Type B pancreatic cell (in vitro differentiated cells): Measurements from ENCODE around the gene STEEP1. TPM values are rescaled to one million over a fixed set of nuclear protein-coding genes. Genes with fewer than 3 reads are reported as not detected.
A peak's percentile ranks its signal among the peaks of the same experiment; 100 is the strongest.

Source experiments
- DNase-seq: peaks from one replicate; pipeline ENCODE4 v3.0.0; 2021; ENCODE audit warnings: mixed read lengths; ENCODE audit not compliant: unreplicated experiment; ENCODE audit errors: extremely low spot score
- H3K27ac Mint-ChIP-seq: 2 replicates; pipeline ENCODE4 v1.8.0; 2021; ENCODE audit warnings: mild to moderate bottlenecking, mixed read lengths
- H3K27me3 Mint-ChIP-seq: 2 replicates; pipeline ENCODE4 v1.8.0; 2021; ENCODE audit warnings: mixed read lengths
- H3K36me3 Mint-ChIP-seq: 2 replicates; pipeline ENCODE4 v1.8.0; 2021; ENCODE audit warnings: mixed read lengths
- H3K4me1 Mint-ChIP-seq: one replicate; pipeline ENCODE4 v1.8.0; 2021; ENCODE audit warnings: mixed read lengths; ENCODE audit not compliant: unreplicated experiment
- H3K4me3 Mint-ChIP-seq: 2 replicates; pipeline ENCODE4 v1.8.0; 2021; ENCODE audit warnings: mild to moderate bottlenecking, mixed read lengths
- H3K9me3 Mint-ChIP-seq: 2 replicates; pipeline ENCODE4 v1.8.0; 2021; ENCODE audit warnings: mixed read lengths
- total RNA-seq: library from RNA; stranded (reverse); gene quantifications from 2 replicates; pipeline ENCODE4 v1.2.1, GENCODE V29; 2021; ENCODE audit warnings: low replicate concordance
- TF ChIP-seq, protein P1 (sequence below): fragments of 200-600 bp; sonication (generic); conservative IDR thresholded peaks from 2 replicates; pipeline ENCODE4 v1.5.0; 2021; ENCODE audit warnings: antibody characterized with exemption, mild to moderate bottlenecking

The STEEP1 gene
- total RNA-seq, 1 donor from 2014 or later = 23.0 TPM

DNA sequence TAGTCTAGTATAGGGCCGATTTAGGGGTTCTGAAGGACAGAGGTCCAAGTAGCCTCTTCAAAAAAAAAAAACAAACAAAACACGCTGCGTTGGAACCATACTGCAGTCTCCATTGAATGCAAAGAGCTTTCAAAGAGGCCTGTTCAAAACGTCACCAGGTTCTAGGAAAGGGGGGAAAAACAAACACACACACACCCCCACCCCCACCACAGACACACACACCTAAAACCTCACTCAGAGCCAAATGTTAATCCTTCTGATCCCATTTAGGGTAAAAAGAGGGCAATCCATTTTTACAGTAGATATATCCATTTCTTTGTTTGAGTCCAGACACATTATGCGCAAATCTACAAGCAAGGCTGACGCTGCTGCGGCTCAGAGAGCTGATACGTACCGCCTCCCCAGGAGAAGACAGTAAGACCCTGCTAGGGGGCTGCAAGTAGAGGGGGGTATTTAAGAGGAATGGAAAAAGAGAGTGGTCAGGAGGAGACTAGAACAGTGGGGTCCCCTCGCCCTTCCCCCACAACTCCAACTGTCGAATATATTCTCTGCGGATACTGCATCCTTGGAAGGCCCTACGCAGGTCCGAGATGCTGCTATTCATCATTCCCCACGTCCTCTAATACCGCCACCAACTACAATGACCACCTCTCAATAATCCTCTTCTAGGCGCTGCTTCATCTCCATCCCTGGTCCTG, 39.7 kb upstream of the STEEP1 start:
- Mint-ChIP-seq H3K36me3 (peaks cover 4% of the 10 kb centered on the region), H3K9me3 (peaks cover 4% of the 10 kb centered on the region), H3K4me3 (peak overlapping the region; percentile 93), H3K4me1 (peaks cover 8% of the 10 kb centered on the region), H3K27ac (peak overlapping the region; percentile 40), H3K27me3 (no peaks in the 10 kb centered on the region)
- no peak for DNase-seq
- TF ChIP-seq, protein P1, sequence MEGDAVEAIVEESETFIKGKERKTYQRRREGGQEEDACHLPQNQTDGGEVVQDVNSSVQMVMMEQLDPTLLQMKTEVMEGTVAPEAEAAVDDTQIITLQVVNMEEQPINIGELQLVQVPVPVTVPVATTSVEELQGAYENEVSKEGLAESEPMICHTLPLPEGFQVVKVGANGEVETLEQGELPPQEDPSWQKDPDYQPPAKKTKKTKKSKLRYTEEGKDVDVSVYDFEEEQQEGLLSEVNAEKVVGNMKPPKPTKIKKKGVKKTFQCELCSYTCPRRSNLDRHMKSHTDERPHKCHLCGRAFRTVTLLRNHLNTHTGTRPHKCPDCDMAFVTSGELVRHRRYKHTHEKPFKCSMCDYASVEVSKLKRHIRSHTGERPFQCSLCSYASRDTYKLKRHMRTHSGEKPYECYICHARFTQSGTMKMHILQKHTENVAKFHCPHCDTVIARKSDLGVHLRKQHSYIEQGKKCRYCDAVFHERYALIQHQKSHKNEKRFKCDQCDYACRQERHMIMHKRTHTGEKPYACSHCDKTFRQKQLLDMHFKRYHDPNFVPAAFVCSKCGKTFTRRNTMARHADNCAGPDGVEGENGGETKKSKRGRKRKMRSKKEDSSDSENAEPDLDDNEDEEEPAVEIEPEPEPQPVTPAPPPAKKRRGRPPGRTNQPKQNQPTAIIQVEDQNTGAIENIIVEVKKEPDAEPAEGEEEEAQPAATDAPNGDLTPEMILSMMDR = no peak

DNA sequence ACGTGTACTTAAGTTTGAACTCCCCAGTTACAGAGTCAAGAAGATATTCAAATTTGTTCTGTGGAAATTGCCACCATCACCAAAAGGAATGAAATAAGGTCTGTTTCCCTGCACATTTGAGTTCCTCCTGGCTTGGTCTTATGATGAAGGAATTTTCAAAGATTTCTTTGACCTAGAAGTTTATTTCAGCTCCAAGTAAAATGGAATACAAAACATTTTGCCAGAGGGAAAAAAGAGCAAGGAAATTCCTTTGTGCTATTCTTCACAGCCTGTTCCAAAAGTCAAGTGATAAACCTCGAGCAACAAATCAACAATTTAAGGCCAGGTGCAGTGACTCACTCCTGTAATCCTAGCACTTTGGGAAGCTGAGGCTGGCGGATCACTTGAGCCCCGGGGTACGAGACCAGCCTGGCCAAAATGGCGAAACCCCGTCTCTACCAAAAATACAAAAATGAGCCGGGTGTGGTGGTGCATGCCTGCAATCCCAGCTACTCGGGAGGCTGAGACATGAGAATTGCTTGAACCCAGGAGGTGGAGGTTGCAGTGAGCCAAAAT, 37.6 kb upstream of the STEEP1 start:
- Mint-ChIP-seq H3K27me3 (no peaks in the 10 kb centered on the region), H3K4me1 (peaks cover 8% of the 10 kb centered on the region), H3K36me3 (peaks cover 4% of the 10 kb centered on the region), H3K27ac (no peak overlapping the region), H3K4me3 (no peak overlapping the region), H3K9me3 (peaks cover 4% of the 10 kb centered on the region)
- TF ChIP-seq, protein P1 = no peak
- DNase-seq = no peak

DNA sequence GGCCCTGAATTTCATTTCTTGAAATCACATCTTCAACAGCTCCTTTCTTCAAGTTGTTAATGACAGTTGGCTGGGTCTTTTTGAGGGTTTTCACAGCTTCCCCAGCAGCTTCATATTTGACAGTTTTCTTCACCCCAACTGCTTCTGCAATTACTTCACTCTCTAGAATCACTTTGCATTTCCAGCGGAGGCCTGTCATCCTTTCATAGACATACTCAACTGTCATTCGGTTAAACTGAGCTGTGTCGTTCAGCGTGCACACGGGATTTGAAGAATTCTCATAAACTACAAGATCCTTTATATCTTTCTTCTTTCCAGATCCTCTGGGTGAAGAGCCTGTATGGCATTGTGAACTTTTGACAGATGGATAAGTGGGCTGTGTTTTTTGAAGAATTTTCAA, 24.6 kb upstream of the STEEP1 start:
- H3K4me1 Mint-ChIP-seq = no peaks in the 10 kb centered on the region
- H3K9me3 Mint-ChIP-seq = no peaks in the 10 kb centered on the region
- TF ChIP-seq, protein P1 = no peak
- no peak overlapping the region for H3K4me3 Mint-ChIP-seq
- no peaks in the 10 kb centered on the region for H3K27me3 Mint-ChIP-seq
- no peak for DNase-seq
- no peak overlapping the region for H3K27ac Mint-ChIP-seq
- H3K36me3 Mint-ChIP-seq = no peaks in the 10 kb centered on the region

DNA sequence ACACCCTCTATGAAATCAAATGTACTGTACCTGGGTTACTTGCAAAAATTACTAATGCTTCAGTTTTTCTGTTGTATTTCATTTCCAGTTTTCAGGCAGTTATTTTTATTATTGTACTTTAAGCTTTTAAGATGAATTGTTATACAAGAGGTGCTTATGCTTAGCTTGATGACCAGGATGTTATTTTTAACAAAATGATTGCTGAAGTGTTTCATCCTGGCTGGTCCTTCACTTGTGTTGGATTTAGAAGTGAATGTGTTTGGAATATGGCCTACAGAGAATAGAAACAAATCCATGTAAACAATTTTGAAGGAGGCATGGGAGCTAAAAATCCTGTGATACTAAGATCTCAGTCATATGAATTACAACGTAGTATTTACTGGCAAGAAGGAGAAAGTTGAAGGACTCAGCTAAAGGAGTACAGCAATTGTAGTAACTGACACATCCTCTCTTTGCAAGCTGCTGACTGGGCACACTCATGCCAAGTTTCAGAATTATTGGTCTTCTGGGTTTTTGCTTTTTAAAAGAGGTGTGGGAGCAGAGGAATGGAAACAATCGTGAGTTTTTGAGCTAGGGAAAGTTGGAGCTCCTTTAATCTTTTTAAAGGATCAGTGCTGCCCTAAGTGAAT, 18.3 kb upstream of the STEEP1 start:
- TF ChIP-seq, protein P1 = no peak

DNA sequence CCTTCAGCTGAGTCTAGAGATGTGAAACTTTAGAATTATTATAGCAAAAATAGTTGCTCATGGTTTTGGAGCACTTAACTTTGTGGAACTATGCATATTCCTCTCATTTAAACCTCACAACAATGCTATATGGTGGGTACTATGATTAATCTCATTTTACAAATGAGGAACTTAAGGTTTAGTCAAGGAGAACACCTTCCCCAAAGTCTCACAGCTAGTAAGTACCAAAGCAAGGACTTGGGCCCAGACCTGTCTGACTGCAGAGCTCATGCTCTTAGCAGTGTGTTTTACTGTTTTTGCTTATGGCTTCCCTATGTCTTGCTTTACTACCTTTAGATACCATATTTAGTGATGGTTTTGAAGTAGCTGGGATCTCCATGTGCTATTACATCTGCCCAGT, 14.2 kb upstream of the STEEP1 start:
- no peak overlapping the region for H3K4me3 Mint-ChIP-seq
- H3K9me3 Mint-ChIP-seq = no peaks in the 10 kb centered on the region
- TF ChIP-seq, protein P1 = no peak
- DNase-seq = no peak
- no peak overlapping the region for H3K27ac Mint-ChIP-seq
- no peaks in the 10 kb centered on the region for H3K36me3 Mint-ChIP-seq
- H3K27me3 Mint-ChIP-seq = no peaks in the 10 kb centered on the region
- H3K4me1 Mint-ChIP-seq = no peaks in the 10 kb centered on the region

More for the DNA sequence above, 18.3 kb upstream of the STEEP1 start:
- DNase-seq = no peak
- no peaks in the 10 kb centered on the region for H3K27me3 Mint-ChIP-seq
- H3K4me3 Mint-ChIP-seq = no peak overlapping the region
- no peaks in the 10 kb centered on the region for H3K36me3 Mint-ChIP-seq
- no peaks in the 10 kb centered on the region for H3K4me1 Mint-ChIP-seq
- H3K9me3 Mint-ChIP-seq = no peaks in the 10 kb centered on the region
- no peak overlapping the region for H3K27ac Mint-ChIP-seq
